DMS 273 (cell line): Measurements from ENCODE around the gene SIPA1L3.
A peak's percentile ranks its signal among the peaks of the same experiment; 100 is the strongest.
"Not testable (repeated sequence)": the region's sequence is repeated elsewhere in the genome, so short reads cannot be mapped to it uniquely, and the experiment has no call there.

ENCODE experiments used
- DNase-seq: peaks from one replicate; lab custom pipeline; 2025; ENCODE audit not compliant: unreplicated experiment; lab: John Stamatoyannopoulos, UW

SIPA1L3 gene

GRCh38 chr19:37914908-37915307, 7.9 kb downstream of the SIPA1L3 start:
- no peak for DNase-seq

- no peak for DNase-seq
Observed at GRCh38 chr19:37920591-37921450, 13.8 kb downstream of the SIPA1L3 start.

- not testable (repeated sequence) for DNase-seq
Observed at GRCh38 chr19:37924573-37924972, 17.6 kb downstream of the SIPA1L3 start.

GRCh38 chr19:37925212-37925611, 18.2 kb downstream of the SIPA1L3 start:
- no peak for DNase-seq

GRCh38 chr19:37926255-37926654, 19.2 kb downstream of the SIPA1L3 start:
- DNase-seq, result no peak

- no peak for DNase-seq
Observed at GRCh38 chr19:37926711-37927110, 19.7 kb downstream of the SIPA1L3 start.

GRCh38 chr19:37928527-37929286, 21.7 kb downstream of the SIPA1L3 start:
- peak; percentile 20 for DNase-seq

GRCh38 chr19:37929355-37929923, 22.4 kb downstream of the SIPA1L3 start:
- no peak for DNase-seq

- no peak for DNase-seq
Observed at GRCh38 chr19:37930416-37930815, 23.4 kb downstream of the SIPA1L3 start.

GRCh38 chr19:37931881-37932655, 25.1 kb downstream of the SIPA1L3 start:
- peak; percentile 80 for DNase-seq

GRCh38 chr19:37932985-37933936, 26.3 kb downstream of the SIPA1L3 start:
- DNase-seq, result no peak

- peak; percentile 29 for DNase-seq
Observed at GRCh38 chr19:37933937-37934358, 26.9 kb downstream of the SIPA1L3 start.

- DNase-seq, result no peak
Observed at GRCh38 chr19:37935341-37935740, 28.3 kb downstream of the SIPA1L3 start.

GRCh38 chr19:37936166-37936565, 29.2 kb downstream of the SIPA1L3 start:
- no peak for DNase-seq

- no peak for DNase-seq
Observed at GRCh38 chr19:37936886-37937285, 29.9 kb downstream of the SIPA1L3 start.

- no peak for DNase-seq
Observed at GRCh38 chr19:37938353-37938752, 31.3 kb downstream of the SIPA1L3 start.

- no peak for DNase-seq
Observed at GRCh38 chr19:37941782-37942515, 34.9 kb downstream of the SIPA1L3 start.

GRCh38 chr19:37942516-37942902, 35.5 kb downstream of the SIPA1L3 start:
- DNase-seq, result no peak

GRCh38 chr19:37943480-37943879, 36.5 kb downstream of the SIPA1L3 start:
- no peak for DNase-seq
